GM12878 (cell line): ENCODE results near the gene SCARF2. TPM values are rescaled to one million over a fixed set of nuclear protein-coding genes. Genes with fewer than 3 reads are reported as not detected.
"Not testable (repeated sequence)": the region's sequence is repeated elsewhere in the genome, so short reads cannot be mapped to it uniquely, and the experiment has no call there.

Experiments used
- ATAC-seq: fragments of 200-7000 bp; cut with Tn5 transposase; 3 replicates; pipeline ENCODE4 v1.9.1; 2020; ENCODE audit warnings: mild to moderate bottlenecking, moderate library complexity
- BruUV-seq: library from RNA; stranded (reverse); fragments of 400-500 nt; replicated peaks from 2 replicates; lab custom pipeline; 2021; lab: Mats Ljungman, UMichigan
- CTCF ChIA-PET: fragments of 300-600 bp; sonication (Branson Sonifier 250); formaldehyde crosslinking; extraction: SDS; loops from one replicate; lab custom pipeline; 2021; ENCODE audit warnings: inconsistent platforms; lab: Yijun Ruan, JAX
- POLR2A ChIA-PET: fragments of 350-600 bp; formaldehyde crosslinking; extraction: SDS; loops from one replicate; lab custom pipeline; 2021; ENCODE audit warnings: inconsistent platforms; lab: Charles Lee
- RAD21 ChIA-PET: fragments of 300-600 bp; sonication (Branson Sonifier 250); formaldehyde crosslinking; loops from one replicate; lab custom pipeline; 2023; ENCODE audit warnings: antibody characterized with exemption; ENCODE audit not compliant: unreplicated experiment; lab: Charles Lee
- SMC1A ChIA-PET: fragments of 300-600 bp; sonication (Branson Sonifier 250); formaldehyde crosslinking; loops from one replicate; lab custom pipeline; 2023; ENCODE audit not compliant: unreplicated experiment, uncharacterized antibody; lab: Charles Lee
- DNase-seq: peaks from one replicate; pipeline ENCODE4 v3.0.0-alpha.2; 2011; ENCODE audit warnings: low read depth, low spot score
- FAIRE-seq: peaks from 3 replicates; lab custom pipeline; 2011; peaks lifted over from hg19 to GRCh38; lab: Jason Lieb, UNC
- H2AFZ ChIP-seq: 2 replicates; pipeline ENCODE4 v1.6.0; 2011; ENCODE audit warnings: low read depth, low read length, control low read depth; ENCODE audit not compliant: control insufficient read depth
- H3K27ac ChIP-seq: 2 replicates; pipeline ENCODE4 v1.5.1; 2011; ENCODE audit warnings: control low read depth; ENCODE audit not compliant: control insufficient read depth, insufficient read depth
- H3K27me3 ChIP-seq, 2 experiments: replicated peaks in 1 of 2; 2 replicates each; pipeline versions ENCODE4 v1.6.0 to v1.6.1; 2011; ENCODE audit warnings: low read length in 1 of 2; ENCODE audit not compliant: control insufficient read depth in 2 of 2, insufficient read depth in 2 of 2
- H3K36me3 ChIP-seq, 2 experiments: 2 replicates each; pipeline ENCODE4 v1.5.1; 2011; ENCODE audit warnings: low read length in 1 of 2; ENCODE audit not compliant: control insufficient read depth in 2 of 2, insufficient read depth in 2 of 2
- H3K4me1 ChIP-seq: 2 replicates; pipeline ENCODE4 v1.6.1; 2011; ENCODE audit warnings: mild to moderate bottlenecking, low read length, moderate library complexity, mixed read lengths; ENCODE audit not compliant: control insufficient read depth, insufficient read depth
- H3K4me2 ChIP-seq: 2 replicates; pipeline ENCODE4 v1.6.0; 2011; ENCODE audit warnings: control low read depth; ENCODE audit not compliant: control insufficient read depth, insufficient read depth
- H3K4me3 ChIP-seq: fragments of 200-600 bp; sonication (generic); 2 replicates; pipeline ENCODE4 v1.5.1; 2016
- H3K79me2 ChIP-seq: 2 replicates; pipeline ENCODE4 v1.6.0; 2011; ENCODE audit warnings: low read length; ENCODE audit not compliant: control insufficient read depth, insufficient read depth
- H3K9ac ChIP-seq: 2 replicates; pipeline ENCODE4 v1.8.0; 2011; ENCODE audit warnings: low read length, control low read depth, mixed read lengths; ENCODE audit not compliant: control insufficient read depth, insufficient read depth
- H3K9me3 ChIP-seq: replicated peaks from 3 replicates; pipeline ENCODE4 v1.5.1; 2011; ENCODE audit warnings: mild to moderate bottlenecking, low read length; ENCODE audit not compliant: control insufficient read depth, insufficient read depth
- H4K20me1 ChIP-seq: 2 replicates; pipeline ENCODE4 v1.6.0; 2011; ENCODE audit not compliant: control insufficient read depth, insufficient read depth
- ASH2L ChIP-seq: fragments of 300-600, 200-600 bp; sonication (generic); IDR thresholded peaks from 2 replicates; pipeline ENCODE4 v1.6.1; 2017; ENCODE audit warnings: low read depth, mild to moderate bottlenecking, borderline replicate concordance
- FOS ChIP-seq: IDR thresholded peaks from 3 replicates; pipeline ENCODE4 v1.6.1; 2011; ENCODE audit warnings: borderline replicate concordance; ENCODE audit not compliant: insufficient read length; ENCODE audit errors: extremely low read depth
- HDAC2 ChIP-seq: fragments of 200-600 bp; sonication (generic); IDR thresholded peaks from 2 replicates; pipeline ENCODE4 v1.6.1; 2017
- LARP7 ChIP-seq: fragments of 450-650 bp; IDR thresholded peaks from 2 replicates; pipeline ENCODE4 v1.6.1; 2017; ENCODE audit warnings: mild to moderate bottlenecking
- NRF1 ChIP-seq: conservative IDR thresholded peaks from 2 replicates; pipeline ENCODE4 v1.6.1; 2011; ENCODE audit warnings: mild to moderate bottlenecking, low read depth, low read length, improper control_type of control experiment
- WRNIP1 ChIP-seq: IDR thresholded peaks from 2 replicates; pipeline ENCODE4 v1.6.1; 2011; ENCODE audit warnings: low read depth, low read length, improper control_type of control experiment, borderline replicate concordance
- YBX1 ChIP-seq: fragments of 450-650 bp; IDR thresholded peaks from 2 replicates; pipeline ENCODE4 v1.6.1; 2016; ENCODE audit warnings: antibody characterized with exemption
- ZNF274 ChIP-seq: IDR thresholded peaks from one replicate; pipeline ENCODE4 v1.8.0; 2011; ENCODE audit not compliant: insufficient read length, insufficient read depth
- WGBS: methylation state at CpG from one replicate; pipeline ENCODE4 v1.1.6; 2016; ENCODE audit warnings: low lambda C conversion rate; ENCODE audit not compliant: insufficient replicate concordance, insufficient coverage; ENCODE audit errors: missing lambda C conversion rate; 5-methylcytosine and 5-hydroxymethylcytosine counted together
- in situ Hi-C: fragments of 300-500 bp; cut with MboI; formaldehyde crosslinking; loops from 9 replicates; pipeline ENCODE4 v1.14.3; 2018; ENCODE audit warnings: mixed read lengths
- intact Hi-C: fragments of 100-400 bp; cut with micrococcal nuclease; formaldehyde crosslinking; loops from one replicate; pipeline ENCODE4 v1.14.2; 2022; ENCODE audit not compliant: unreplicated experiment
- polyA plus RNA-seq, 11 experiments: library from polyadenylated mRNA; depleted of rRNA in 4 of 11; unstranded in 6 of 11; stranded (reverse) in 5 of 11; fragments of >200 nt; fragmentation: Nextera tagmentation in 4 of 11; fragmentation: Illumina TruSeq in 1 of 11; extraction: Ambion mirVana in 4 of 11; extraction: Trizol in 1 of 11; gene quantifications; 1 replicate in 1 of 11; 2 replicates in 10 of 11; pipeline versions ENCODE4 v1.2.1 to v1.2.3, GENCODE V29; 2011 to 2016; ENCODE audit warnings: inconsistent platforms in 2 of 11, missing spikeins in 2 of 11, low read depth in 1 of 11
- total RNA-seq, 4 experiments: library from RNA; depleted of rRNA in 3 of 4; stranded (reverse); fragments of >200 nt in 3 of 4; fragmentation: Illumina TruSeq in 1 of 4; extraction: Trizol in 1 of 4; gene quantifications; 2 replicates each; pipeline versions ENCODE4 v1.2.1 to v1.2.3, GENCODE V29; 2013 to 2021
- TF ChIP-seq, protein P1 (sequence below): fragments of 450-650 bp; IDR thresholded peaks from 2 replicates; pipeline ENCODE4 v1.6.1; 2018; ENCODE audit warnings: mild to moderate bottlenecking, low read depth, moderate library complexity; ENCODE audit not compliant: partially characterized antibody

Gene SCARF2
- total and polyA plus RNA-seq, 10 of the 15 experiments (the other 5 are each of a cell fraction or from before 2014, with no cell fraction given): 0.01 to 0.74 (median 0.17) TPM; not detected in 5

DNA sequence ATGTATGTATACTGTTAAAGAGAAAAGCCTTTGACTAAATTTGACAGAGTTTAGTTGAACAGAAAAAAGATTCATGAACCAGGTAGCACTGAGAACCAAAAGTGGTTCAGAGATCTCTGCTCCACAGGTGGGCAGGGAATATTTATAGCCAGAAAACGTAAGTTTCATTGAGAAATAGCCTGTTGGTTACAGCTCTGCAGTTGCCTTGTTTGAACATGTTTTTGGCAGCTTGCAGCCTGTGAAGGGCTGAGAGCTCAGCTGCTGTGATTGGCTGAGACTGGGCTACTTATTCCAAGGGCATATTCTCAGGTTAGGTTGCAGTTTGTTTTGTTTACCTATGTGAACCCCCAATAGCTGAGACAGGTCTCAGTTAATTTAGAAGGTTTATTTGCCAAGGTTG is 57.1 kb downstream of the SCARF2 start:
- Histone ChIP-seq H3K27ac (no peak overlapping the region), H3K79me2 (no peaks in the 10 kb centered on the region), H3K27me3 (peaks cover 0 to 3% of the 10 kb centered on the region in 2 experiments; a peak in 1 of 4 replicates)
- no TSS peak for BruUV-seq
- RAD21 ChIA-PET: no interaction called here
- DNase-seq: no peak
- SMC1A ChIA-PET: interaction anchor here (1.2 kb wide), 1 partner anchor 18 kb away, joined by 5 read pairs; no protein-coding TSS in a partner anchor
- intact Hi-C loops: no loop called here
- CTCF ChIA-PET: interaction anchor here (1.1 kb wide), 1 partner anchor 38 kb away, joined by 3 read pairs; no protein-coding TSS in a partner anchor
- TF ChIP-seq LARP7 (no peak), ASH2L (no peak), FOS (no peak), ZNF274 (no peak), NRF1 (no peak), WRNIP1 (no peak), YBX1 (no peak), HDAC2 (no peak)
- TF ChIP-seq, protein P1, sequence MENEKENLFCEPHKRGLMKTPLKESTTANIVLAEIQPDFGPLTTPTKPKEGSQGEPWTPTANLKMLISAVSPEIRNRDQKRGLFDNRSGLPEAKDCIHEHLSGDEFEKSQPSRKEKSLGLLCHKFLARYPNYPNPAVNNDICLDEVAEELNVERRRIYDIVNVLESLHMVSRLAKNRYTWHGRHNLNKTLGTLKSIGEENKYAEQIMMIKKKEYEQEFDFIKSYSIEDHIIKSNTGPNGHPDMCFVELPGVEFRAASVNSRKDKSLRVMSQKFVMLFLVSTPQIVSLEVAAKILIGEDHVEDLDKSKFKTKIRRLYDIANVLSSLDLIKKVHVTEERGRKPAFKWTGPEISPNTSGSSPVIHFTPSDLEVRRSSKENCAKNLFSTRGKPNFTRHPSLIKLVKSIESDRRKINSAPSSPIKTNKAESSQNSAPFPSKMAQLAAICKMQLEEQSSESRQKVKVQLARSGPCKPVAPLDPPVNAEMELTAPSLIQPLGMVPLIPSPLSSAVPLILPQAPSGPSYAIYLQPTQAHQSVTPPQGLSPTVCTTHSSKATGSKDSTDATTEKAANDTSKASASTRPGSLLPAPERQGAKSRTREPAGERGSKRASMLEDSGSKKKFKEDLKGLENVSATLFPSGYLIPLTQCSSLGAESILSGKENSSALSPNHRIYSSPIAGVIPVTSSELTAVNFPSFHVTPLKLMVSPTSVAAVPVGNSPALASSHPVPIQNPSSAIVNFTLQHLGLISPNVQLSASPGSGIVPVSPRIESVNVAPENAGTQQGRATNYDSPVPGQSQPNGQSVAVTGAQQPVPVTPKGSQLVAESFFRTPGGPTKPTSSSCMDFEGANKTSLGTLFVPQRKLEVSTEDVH: no peak
- TF ChIP-seq, all 136 proteins: peak for 0
- H4K20me1 ChIP-seq: no peaks in the 10 kb centered on the region
- no peak overlapping the region for H2AFZ ChIP-seq
- ATAC-seq: no peak
- H3K4me3 ChIP-seq: no peak overlapping the region
- 0 out of 2 replicates have a peak overlapping the region, but pooled peaks have one; percentile 22 for H3K4me2 ChIP-seq
- no peaks in the 10 kb centered on the region for H3K9me3 ChIP-seq
- no peaks in the 10 kb centered on the region for H3K36me3 ChIP-seq
- 0% methylated on average over 1 of the region's 1 CpG for WGBS
- H3K9ac ChIP-seq: no peak overlapping the region
- no peak for FAIRE-seq
- in situ Hi-C loops: no loop called here
- POLR2A ChIA-PET: no interaction called here
- H3K4me1 ChIP-seq: peaks cover 4% of the 10 kb centered on the region; the same call in 1 of the 2 replicates

DNA sequence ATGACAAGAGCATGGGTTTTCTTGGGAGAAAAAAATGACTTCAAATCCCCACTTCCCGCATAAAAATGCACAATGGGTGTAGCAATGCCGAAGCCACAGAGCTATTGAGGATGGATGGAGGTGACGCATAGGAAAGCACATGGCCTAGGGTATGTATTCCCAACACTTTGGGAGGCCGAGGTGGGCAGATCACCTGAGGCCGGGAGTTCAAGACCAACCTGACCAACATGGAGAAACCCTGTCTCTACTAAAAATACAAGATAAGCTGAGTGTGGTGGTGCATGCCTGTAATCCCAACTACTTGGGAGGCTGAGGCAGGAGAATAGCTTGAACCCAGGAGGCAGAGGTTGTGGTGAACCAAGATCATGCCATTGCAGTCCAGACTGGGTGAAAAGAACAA is 58.9 kb downstream of the SCARF2 start:
- FAIRE-seq, H3K9me3 ChIP-seq, H3K27ac ChIP-seq, H4K20me1 ChIP-seq, intact Hi-C loops, H3K4me1 ChIP-seq, BruUV-seq, H3K36me3 ChIP-seq, H3K27me3 ChIP-seq, DNase-seq, H3K79me2 ChIP-seq, H3K4me2 ChIP-seq, H3K9ac ChIP-seq, H3K4me3 ChIP-seq, ATAC-seq, H2AFZ ChIP-seq, CTCF ChIA-PET, in situ Hi-C loops, RAD21 ChIA-PET: not testable (repeated sequence)
- ChIA-PET POLR2A (interaction anchor here (0.7 kb wide), 1 partner anchor 224 kb away, joined by 5 read pairs; no protein-coding TSS in a partner anchor), SMC1A (interaction anchor here (1.5 kb wide), 1 partner anchor 84 kb away, joined by 3 read pairs; no protein-coding TSS in a partner anchor)
- WGBS: 67% methylated on average over 5 of the region's 5 CpGs
